Renal pelvis (tissue), 4 donors: ENCODE results near the gene MINDY4. TPM values are rescaled to one million over a fixed set of nuclear protein-coding genes. Genes with fewer than 3 reads are reported as not detected.

Experiments used
- DNase-seq: peaks from one replicate; pipeline ENCODE4 v3.0.0-alpha.2; 2013
- polyA plus RNA-seq, 3 donors: library from polyadenylated mRNA; unstranded; fragments of 120-200 nt; gene quantifications; one replicate each; pipeline ENCODE4 v1.2.1, GENCODE V29; 2013; ENCODE audit not compliant: insufficient read length in 3 of 3

The MINDY4 gene
- polyA plus RNA-seq, 3 donors = 12.1 to 42.4 (median 12.3) TPM

DNA sequence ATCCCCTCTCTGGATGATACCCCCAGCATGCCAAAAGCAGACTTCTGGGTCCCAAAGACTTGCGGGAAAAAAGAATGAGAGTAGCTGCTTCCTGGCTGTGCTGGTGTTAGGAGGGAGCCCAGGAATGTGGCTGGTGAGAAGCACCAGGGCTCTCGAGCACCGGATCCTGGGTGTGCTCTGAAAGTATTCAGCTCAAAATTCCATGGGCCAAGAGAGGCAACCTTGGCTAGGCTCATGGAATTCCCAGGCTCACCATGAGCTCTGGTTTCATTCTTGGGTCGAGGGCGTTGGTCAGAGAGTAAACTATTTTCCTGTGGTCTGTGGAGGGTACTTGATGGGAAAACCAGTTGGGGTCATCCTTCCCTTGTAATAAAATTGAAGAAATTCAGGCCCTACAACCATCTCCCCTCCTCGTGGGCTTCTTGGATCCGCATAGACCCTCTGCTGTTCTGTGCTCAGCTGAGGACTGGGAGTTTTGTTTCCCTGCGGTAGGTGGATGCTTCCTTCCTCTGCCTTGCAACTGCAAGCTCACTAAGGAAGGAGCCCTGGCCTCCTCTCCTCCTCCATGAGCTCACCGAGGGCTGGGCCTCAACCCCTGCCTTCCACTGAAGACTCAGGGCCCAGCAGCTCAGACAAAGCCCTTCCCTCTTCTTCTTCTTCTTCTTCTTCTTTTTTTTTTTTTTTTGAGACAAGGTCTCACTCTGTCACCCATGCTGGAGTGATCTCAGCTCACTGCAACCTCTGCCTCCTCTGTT, 106.0 kb downstream of the MINDY4 start:
- DNase-seq = no peak

DNA sequence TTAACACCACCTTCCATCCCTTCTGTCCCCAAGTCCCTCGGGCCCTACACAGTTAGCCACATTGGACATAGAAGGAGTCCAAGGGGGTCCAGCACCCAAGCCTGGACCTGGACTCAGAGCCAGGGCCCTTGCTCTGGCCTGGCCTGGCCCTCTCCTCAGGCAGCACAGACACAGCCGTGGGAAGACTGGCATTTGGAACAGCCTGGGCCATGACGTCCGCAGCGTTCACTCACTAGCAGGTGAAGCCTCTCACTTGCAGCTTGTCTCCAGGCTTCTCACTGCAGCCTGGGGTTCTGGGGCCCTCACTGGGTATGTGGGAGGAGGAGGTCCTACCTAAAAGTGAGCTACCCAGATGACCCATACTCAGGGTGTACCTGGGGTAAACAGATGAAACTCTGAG, 106.8 kb downstream of the MINDY4 start:
- no peak for DNase-seq

DNA sequence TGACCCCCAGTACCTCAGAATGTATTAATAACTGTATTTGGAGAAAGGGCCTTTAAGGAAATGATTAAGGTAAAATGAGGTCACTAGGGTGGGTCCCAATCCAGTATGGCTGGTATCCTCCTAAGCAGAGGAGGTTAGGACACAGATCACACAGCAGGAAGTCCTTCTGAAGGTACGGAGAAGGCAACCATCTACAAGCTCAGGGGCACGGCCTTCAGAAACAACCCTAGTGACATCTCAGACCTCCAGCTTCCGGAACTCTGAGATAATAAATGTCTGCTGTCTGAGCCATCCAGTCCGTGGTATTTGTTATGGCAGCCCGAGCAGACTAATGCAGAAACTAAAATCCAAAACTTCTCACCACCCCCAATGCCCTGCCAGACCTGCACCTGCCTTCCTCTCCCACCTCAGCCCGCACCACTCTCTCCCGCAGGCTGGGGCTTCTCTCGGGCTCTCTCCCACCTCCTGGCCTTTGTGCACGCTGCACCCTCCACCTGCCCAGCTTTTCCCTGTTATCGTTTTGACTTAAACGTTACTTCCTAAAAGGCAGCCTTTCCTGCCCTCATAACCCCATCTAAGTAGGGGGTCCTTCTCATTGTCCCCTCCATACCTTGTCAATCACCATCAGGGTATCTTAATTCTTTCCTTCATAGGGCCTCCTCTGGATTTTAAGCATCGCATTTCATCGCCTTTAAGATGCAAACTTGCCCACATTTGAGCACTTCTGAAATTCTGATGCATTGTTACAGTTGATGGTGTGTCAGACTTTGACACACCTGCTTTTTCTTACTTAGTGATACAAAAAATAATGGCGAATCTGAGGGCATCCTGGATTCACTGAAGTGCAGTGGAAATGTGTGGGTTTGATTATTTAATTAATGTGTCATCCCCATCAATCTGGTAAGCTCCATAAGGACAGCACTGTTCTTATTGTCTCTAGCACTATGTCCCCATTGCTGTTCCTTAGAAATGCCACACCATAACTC, 108.2 kb downstream of the MINDY4 start:
- DNase-seq = no peak

DNA sequence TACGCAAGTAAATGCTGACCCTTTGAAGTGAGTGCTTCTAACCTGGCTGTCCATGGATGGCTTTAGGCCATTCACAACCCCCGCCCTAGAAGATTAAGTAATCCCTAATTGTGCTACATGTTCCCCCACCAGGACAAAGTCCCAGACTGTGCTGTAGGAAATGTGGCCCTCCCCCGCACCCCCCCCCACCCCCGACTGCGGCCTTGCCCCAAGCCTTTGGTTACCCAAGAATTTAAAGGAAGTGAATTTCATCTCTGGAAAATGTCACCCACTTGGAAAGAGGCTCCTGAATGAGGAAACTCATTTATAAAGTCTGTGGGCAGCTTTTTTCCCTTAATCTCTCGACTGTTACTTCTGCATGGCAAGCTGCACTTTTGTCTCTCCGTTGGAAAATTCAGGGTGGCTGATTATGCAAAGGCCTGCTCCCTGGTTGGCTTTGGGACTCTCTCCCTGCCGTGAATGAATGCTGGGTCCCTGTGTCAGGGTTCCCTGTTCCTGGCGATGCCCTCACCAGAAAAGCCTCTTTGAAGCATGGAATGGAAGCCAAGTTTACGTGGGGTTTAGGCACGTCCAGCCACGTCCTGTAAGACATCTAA, 109.0 kb downstream of the MINDY4 start:
- no peak for DNase-seq

DNA sequence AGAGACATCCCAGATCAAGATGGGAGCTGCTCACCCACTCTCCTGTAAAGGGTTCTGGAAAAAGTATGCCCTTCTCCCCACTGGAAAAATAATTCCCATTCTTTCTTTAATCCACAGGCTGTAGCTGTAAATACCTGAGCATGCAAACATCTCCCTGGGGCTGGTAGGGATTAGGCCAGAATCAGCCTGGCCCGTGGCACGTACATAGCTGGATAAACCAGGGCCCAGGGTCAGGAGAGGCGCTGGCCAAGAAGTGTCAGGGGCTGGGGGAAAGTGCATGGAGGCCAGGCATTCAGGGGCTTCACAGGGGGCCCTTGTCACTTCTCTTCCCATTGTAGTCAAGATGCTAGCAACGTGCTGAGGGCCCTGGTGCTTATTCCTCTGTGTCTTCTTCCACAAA, 109.7 kb downstream of the MINDY4 start:
- DNase-seq = no peak

DNA sequence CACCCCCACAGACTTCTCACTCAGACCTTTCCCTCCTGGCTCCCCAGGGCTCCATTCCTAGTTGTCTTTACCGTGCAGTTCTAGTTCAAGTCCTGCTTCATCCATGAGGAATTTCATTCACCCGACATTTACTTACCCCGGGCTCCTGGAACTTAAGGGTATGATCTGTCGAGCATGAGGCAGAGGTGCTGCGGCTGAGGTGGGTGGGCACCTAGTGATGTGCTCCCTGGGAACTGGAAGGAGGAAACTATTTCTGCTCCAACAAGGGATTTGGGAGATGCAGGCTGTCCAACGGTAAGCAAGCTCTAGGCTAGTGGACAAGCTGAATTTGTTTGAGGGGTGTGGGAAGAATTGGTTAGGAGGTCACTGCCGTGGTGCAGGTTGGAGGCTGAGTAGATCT, 110.2 kb downstream of the MINDY4 start:
- DNase-seq = no peak

DNA sequence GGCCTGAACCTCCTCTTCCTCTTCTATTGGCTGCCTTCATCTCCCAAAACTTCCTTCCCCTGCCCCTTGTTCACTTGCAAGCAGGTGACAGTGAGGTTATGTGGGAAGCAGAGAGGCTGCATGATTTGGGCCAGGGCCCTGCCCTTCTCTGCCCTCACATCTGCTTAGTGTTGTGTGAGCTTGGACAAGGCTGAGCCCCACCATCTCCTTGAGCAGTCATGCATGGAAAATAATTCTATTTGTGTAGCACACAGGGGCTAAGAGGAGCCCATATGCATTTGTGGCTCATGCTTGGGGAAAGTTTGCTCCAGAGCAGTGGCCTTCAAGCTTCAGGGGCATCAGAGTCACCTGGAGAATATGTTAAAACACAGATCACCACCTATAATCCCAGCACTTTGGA, 113.7 kb downstream of the MINDY4 start:
- DNase-seq = no peak

DNA sequence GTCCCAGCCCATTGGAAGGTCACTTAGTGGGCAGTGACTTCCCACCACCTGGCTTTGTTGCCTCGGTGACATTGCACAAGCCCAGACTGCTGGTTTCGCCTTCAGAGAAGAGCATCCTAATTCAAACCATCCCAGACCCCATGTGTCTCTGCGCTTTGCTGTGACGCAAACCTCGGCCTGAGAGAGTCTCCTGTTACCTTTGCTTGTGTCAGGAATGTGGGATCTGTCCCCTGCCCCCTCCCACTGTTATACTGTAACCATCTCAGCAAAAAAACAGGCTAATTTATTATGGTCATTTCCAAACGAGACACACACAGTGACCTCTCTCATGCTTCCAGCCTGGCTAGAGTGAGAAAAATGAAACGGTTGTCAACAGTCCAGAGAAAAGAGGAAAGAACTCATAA, 115.4 kb downstream of the MINDY4 start:
- no peak for DNase-seq

DNA sequence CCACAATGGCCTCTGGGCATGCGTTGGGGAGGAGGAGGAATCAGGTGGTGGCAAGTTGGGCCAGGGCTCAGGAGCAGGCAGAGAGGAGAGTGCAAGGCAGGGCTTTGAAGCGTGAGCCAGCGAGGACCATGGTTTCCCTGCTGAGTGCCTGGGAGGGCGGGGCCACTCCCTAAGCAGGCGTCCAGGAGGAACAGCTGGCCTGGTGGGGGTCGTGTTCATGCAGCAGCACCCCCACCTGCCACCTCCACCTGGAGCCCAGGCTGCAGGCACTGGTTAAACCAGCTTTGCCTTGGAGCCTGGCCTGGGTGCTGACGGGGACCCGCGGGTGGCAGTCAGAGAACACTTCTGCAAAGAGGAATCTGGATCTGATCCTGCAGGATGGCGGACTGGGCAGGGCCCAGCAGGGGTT, 116.3 kb downstream of the MINDY4 start:
- no peak for DNase-seq

DNA sequence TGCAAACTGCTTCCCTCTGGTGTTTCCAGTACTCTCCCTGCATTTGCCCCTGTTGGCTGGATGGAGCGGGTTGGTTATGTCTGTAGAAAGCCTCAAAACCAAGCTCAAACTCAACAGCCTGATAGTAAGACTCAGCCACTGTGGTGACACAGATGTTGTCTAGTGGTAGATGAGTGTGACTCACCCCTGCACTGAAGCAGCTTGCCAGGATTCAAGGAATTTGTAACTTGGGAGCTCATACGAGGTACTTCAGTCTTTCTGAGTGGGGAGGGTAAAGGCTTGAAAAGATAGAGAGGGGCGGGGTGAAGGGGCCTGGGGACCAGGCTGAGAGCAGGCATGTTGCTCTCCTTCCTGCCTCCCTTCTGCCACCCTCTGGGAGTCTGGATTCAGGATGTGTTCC, 117.5 kb downstream of the MINDY4 start:
- no peak for DNase-seq

DNA sequence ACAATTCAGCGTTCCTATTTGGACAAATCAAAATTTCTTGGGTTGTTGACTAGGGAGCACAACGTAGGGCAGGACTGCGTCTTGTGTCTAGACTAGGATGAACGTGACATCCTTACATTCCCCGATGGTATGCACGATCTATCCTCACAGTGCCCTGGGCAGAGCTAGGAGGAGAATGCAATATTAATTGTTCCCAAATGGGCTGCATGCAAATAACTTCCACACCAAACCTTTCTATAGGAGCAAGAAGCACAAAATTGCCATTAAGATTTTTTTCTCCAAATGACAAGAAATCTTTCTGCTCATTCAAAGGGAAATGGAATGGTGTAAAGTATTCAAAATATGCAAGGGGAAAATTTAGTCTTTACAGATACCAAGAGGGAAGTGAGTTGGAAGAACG, 119.0 kb downstream of the MINDY4 start:
- DNase-seq = no peak

DNA sequence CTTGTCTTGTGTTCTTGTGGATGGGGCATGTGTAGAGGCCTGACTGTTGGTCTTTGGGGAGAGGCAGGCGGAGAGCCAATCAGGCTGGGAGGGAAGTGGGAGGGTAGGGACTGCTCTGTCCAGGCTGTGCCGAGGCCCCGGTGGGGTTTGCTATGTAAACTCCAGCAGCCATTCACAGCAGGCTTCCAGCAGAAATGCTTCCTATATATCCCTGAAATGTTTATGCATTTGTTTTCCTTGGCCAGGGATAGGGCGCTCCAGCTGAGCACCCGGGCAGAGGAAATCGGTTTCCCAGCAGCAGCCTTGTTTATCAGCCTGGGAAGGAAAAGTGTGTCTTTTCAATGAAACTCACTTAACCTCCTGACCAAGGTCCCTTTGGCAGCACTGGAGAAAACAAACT, 122.1 kb downstream of the MINDY4 start:
- DNase-seq = peak; percentile 90

DNA sequence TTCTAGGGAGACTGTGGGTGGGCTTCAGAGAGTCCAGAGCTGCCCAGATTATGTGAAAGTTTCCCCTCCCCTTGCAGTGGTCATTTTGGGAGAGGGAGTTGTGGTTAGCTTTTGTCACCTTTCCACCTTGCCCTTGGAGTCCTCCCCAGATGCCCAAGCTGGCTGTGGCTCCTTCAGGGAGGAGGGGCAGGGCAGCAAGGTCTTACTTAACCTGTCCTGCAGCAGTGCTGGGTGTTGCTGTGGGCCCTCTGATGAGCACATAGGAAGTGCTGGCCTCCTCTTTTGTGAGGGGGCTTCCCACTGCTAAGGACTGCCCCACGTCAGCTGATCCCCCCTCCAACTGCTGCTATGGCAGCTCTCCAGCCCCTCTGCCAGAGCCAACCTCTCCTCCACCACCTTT, 122.8 kb downstream of the MINDY4 start:
- no peak for DNase-seq

DNA sequence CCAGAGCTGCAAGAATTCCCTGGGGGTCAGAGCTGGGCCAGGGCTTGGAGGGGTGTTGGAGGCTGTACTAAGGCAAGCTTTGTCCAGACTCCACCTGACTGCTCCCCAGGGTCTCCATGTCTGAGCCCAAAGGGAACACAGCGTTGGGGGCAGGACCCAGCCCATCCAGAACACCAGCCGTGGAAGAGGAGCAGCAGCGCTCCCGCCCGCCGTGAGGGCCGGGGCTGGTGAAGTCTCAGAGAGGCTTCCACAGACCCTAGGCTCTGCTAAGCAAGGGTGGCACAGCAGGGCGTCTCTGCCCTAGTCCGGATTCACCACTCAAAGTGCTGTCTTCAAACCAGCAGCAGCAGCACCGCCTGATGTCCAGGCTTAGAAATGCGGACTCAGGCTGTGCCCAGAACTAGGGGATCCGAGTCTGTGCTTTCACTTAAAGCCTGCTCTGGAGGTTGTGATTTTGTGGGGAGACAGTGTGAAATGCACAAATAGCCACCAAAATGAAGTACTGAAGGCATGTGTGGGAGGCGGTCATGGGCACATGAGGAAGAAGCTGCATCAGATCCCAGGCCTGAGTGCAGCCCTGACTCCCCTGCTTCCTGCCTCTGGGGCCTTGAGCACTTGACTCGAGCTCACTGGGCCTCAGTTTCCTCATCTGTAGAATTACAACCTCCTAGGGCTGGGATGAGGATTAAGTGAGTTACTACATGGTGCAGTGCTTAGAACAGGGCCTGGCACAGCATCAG, 123.8 kb downstream of the MINDY4 start:
- DNase-seq = no peak

DNA sequence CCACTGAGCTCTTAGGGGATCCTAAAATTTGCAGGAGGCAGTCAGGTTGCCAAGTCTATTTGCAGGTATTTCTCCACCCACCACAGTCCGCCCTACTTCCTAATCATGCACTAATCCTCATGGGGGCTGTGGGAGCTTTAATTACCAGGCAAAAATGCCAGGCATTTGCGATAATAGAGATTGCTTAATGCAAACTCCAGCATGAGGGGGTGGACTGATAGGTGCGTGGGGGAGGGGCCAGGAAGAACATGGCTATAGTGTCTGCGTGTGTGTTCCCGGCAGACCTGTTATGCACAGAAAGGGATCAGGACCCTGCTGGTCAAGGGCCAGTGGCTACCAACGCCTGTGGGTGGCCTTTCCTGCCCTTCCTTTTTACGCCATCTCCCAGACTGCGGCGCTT, 124.8 kb downstream of the MINDY4 start:
- no peak for DNase-seq

DNA sequence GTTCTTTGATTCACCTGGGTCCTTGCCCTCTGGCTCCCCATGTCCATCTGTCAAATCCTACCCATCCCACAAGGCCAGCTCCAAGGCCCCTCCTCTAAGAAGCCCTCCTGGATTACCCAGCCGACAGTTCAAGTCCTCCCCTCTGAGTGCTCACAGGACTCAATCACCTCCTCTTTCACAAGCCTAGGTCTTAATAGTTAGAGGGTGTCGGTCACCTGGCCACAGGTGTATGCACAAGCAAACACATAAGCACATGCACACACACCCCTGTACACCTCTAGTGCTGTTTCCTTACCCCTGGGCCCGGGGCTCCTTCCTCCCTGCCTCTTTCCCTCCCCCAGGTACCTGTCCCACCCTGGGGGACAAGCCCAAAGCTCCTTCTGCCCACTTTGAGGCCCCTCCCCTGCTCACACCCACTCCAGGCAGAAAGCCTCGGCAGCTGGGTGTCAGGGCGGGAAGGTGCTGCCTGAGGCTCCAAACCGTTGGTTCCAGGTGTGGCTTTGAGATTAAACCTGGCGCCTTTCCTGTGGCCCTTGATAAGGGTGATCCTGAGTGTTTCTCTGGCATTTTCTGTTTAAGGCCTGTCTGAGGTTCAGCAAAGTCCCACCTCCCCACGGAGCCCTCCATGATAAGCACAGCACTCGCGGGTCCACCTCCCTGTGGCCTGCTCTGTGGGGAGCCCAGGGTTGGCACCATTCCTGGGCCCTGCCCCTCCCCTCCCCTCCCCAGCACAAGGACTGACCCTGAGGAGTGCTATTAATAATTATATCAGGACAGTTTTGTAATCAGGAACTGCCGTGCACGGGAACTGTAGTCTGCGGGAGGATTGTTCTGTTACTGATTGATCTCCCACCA, 125.8 kb downstream of the MINDY4 start:
- no peak for DNase-seq

DNA sequence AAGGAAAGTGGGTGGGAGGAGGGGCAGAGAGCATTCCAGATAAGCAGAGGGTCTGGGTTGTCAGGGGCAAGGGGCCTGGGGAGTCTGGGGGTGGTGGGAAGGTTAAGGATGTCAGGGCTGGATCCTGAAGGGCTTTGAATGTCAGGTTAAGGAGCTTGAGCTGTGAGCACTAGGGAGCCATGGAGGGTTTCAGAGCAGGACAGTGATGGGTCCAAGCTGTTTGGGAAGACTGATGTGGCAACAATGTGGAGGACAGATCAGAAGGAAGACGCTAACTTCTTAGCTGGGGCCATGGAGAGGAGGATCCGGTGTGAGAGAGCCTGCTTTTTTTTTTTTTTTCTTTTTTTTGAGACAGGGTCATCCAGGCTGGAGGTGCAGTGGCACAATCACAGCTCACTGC, 126.6 kb downstream of the MINDY4 start:
- DNase-seq = no peak

DNA sequence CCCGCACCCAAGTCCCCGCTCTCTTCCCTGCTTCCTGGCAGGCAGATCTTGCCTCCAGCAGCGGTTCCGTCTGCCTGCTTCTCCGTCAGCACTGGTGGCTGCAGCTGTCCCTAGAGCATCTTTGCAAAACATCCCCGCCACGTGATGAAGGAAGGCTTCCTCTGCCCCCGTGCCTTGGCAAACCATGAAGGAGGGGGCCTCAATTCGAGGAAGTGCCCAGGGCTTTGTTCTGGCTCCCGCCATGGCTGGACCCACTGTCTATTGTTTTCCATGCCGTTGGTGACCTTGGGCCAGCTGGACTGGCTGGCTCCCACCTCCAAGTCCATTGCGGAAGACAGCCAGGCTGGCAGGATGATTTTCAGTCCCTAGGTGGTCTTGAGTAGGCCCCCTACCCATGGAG, 127.2 kb downstream of the MINDY4 start:
- no peak for DNase-seq

DNA sequence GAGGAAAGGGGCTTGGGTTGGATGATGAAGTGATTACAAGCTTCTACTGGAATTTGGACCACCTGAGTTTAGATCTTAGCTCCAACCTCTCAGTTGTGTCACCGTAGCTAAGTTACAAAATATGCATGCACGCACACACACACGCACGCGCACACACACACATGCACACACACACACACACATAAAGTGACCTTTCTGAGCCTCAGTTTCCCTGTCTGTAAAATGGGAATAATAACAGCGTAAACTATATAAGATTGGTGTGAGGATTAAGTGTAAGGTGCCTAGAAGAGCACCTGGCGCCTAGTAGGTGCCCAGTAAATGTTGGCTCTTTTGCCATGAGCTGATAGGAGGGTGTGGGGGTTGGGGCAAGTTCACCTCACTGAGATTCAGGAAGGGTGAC, 127.8 kb downstream of the MINDY4 start:
- DNase-seq = no peak

DNA sequence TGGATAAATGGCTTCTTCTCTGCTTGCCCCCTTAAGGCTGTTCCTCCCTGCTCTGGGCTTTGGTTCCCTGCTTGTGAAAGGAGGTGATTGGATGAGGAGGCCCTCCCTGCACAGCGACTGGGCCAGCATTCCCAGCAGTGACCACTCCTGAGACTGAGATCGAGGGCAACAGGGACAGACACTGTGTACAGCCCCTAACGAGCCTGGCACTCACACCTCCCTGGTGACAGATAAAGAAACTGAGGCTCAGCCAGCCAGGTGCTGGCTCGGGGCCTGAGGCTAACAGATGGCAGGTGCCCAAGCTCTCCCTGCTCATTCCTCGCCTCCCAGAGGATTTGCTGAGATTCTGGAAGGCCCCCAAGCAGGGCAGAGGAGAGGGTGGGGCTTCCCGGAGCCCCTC, 128.4 kb downstream of the MINDY4 start:
- no peak for DNase-seq

DNA sequence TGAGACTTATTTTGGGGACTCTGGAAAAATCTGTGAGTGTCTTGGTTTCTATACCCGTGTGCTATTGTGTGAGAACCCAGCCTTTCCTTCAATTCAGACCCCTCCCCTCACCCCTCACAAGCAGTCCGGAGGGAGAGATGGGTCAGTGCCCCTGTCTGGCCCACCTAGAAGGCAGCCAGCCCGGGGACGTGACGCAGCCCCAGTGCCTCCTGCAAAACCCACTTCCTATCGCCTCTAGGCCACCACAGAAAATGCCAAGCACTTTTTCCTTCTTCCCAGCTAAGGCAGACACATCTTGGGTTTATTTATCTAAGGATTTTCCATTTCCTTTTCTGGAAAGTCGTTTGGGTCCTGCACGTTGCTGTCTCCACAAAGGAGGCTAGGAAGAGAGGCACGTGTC, 128.8 kb downstream of the MINDY4 start:
- DNase-seq = no peak
